HG02885 (cell line): ENCODE measurements around the gene STAT1.

ENCODE experiments used
- ATAC-seq: cut with Tn5 transposase; IDR thresholded peaks from one replicate; pipeline ENCODE4 v1.9.1; 2021; ENCODE audit warnings: mild to moderate bottlenecking; ENCODE audit not compliant: unreplicated experiment, poor library complexity

Gene STAT1

DNA sequence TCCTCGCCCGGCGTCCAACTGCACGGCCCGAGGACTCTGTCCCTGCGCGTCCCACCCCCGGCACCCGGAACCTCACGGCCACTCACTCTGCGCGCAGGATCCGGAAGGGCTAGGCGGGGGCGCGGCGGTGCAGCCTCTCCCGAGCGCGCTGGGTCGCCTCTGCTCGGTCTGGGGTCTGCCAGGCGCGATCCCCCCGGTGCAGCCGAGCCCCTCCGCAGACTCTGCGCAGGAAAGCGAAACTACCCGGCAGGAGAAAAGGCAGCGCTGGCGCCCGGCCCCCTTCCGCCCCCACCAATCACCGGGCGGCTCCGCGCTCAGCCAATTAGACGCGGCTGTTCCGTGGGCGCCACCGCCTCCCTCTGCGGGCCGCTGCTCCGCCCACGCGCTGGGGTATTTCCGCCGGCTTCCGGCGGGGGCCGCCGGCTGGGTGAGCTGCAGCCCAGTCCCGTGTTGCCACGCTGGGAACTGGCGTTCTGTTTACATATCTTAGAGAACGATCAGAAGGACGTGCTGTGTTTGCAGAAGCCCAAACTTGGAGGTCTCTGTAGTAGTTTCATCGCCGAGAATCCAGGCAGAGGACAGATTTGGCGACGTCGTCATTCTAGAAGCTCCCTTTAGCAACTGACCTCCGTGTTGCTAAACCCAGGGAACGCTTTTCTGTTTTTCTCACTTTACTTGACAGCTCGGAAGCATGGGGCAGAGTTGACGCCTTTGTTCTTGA is at the start of gene STAT1:
Gene STAT1, minus strand, starts transcription at position 240 of the 721 bp plus-strand sequence. CDS start 4,168 bp downstream, outside the sequence.
- peak; percentile 85 for ATAC-seq

DNA sequence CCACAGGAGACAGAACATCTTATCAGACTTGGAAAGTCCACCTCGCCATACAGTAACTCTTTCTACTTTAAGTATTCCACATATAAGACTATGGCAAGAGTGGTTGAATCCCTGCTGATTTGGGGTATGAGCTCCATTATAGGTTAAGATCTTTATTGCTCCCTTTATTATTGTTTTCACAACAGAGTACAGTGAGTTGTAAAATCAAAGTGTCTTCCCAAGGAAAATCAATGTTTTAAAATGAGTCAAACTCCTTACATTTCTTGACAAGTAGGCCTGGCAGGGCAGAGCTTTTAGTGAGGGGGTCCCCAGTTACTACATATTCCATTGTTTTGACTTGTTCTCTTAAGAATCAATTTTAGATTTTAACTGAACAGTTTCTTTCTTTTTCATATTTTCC is 49.6 kb upstream of the STAT1 start:
- no peak for ATAC-seq

DNA sequence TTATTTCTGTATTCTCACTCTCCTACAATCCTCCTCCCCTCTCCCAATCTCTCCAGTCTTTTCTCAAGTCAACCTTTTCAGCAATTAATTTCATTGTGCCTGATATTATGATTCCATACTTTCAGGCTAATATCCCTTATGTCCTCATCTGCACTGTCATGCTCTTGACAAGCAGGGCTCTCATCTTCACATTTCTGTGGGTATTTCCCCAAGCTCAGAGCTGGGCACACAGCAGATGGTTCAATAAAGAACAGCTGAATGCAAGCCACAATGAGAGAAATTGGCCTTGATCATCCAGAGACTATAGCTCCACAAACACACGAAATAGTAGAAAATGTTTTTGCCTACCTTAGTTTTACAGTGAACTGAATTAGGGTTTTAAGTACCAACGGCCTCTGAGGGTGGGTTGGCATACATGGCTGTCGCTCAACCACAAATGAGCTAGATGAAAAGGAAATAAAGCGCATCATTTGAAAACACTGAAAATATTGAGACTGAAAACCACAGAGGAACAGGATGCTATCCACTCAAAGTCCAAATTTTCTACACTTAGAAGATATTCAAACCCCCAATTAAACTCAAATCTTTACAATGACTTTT is 47.5 kb upstream of the STAT1 start:
- ATAC-seq: no peak

DNA sequence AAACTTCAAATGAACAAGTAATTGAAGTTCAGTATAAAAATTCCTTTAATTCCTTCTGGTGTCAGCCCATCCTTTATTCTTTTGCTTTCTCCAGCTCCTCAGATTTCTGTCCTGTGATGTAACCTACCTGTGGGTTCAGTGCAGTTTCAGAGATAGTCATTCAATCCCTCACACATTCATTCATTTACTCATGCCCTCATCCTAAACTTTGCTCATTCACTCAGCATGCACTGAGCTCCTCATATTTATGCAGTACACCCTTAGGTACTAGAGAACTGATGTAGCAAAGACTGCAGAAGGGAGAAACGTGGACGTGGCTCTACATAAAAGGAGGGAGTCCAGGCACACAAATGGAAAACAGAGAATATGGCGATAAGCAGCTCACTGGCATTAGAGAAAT is 45.3 kb upstream of the STAT1 start:
- ATAC-seq: no peak

DNA sequence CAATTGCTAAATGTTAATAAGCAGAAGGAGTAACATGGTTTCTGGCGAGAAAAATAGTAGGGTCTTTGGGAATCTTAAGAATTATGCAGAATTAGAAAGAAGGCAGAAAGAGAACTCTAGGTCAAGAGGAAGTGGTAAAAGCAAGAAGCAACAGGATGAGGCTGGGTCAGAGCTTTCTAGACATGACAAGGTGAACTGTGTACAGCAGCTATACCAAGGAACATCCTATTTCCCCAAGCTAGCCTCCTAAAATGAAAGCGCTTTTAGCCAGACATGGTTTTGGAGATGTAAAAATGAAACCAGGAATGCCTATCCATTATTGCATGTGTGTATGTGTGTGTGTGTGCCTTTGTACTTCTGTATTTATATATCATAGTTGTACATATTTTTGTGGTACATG is 42.3 kb upstream of the STAT1 start:
- ATAC-seq: no peak

DNA sequence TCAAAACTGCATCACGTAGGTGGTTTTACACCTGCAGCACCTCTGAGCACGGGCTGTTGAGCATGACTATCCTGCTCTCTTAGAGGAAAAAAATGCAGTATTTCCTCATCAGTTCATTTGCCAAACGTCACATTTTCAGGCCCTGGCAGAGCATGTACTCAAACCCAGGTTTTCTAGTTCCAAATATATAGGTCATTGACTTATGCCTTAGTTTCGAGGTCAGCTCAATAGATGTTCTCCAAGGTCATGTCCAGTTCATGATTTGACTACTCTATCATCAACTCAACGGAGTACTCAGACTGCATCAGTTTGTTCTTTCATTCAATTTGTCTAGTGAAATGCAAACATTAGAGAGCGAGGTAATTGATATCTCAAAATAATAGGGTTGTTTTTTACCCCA is 39.3 kb upstream of the STAT1 start:
- no peak for ATAC-seq

DNA sequence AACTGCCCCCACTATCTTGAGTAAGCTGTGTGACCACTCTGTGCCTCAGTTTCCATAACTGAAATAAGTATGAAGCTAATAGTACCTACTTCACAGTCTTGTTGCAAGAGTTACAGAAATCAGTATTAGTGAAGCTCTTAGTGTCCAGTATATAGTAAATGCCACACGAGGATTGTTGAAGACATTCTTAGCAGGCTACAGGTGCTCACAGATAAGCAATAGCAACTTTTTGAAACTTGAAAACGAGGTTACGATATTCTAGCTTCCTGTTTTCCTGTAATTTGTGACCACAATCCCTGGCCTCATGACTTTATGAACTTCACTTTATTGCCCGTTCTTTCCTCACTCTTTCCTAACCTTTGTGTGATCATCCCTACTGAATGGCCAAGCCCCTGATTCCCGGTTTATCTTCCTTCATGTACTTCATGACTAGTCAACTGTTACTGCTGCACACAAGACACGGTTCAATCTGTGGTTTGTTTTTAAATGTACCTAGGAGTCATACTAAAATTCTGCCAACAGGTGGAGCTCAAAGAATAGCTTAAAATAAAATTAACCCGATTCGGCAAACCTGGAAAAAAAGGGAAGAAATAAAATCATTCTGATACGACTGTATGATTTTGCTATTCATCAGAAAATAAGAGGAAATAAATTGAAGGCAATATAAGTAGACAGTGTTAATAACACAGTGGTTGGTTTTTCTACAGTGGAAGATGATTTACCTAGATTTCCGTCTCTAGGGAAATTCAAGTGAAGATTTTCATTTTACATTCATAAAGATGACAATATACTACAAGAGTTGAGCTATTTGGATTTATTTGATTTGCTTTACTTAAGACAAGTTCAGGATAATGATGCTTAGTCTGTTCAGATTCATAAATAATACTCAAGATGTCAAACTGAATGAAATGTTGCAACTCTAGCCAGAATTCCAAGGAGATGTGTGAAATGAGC is 38.1 kb upstream of the STAT1 start:
- peak; percentile 59 for ATAC-seq

DNA sequence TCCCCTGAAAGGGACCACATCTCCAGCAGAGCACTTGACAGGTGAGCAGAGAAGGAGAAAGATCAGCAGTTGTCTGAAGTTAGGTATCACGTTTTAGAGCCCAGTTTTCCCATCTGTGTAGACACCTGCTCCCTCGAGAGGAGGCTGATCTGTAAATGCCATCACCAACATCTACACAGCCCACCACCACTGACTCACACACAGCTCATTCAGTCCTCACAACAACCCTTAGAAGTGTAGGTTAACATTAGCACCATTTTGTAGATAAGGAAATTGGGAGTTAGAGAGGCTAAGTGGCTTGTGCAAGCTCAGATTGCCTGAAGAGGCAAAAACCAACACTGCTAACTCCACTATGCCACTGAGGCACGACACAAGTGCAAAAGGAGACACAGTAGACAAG is 37.2 kb upstream of the STAT1 start:
- no peak for ATAC-seq

DNA sequence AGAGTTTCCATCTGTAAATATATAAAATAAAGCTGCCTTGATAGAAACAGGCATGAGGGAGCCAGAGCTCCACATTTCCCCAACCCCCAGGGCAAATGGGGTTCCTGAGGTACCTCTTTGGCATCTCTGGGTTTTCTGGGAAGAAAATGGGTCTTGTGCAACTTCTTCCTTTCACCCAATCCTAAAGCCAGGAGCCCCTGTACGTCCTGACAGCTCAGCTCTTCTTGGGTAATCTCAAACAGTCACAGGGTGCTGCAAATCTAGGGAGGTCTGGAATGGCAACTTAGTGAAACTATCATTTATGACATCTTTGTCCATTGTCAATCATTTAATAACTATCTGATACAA is 36.6 kb upstream of the STAT1 start:
- ATAC-seq: no peak

DNA sequence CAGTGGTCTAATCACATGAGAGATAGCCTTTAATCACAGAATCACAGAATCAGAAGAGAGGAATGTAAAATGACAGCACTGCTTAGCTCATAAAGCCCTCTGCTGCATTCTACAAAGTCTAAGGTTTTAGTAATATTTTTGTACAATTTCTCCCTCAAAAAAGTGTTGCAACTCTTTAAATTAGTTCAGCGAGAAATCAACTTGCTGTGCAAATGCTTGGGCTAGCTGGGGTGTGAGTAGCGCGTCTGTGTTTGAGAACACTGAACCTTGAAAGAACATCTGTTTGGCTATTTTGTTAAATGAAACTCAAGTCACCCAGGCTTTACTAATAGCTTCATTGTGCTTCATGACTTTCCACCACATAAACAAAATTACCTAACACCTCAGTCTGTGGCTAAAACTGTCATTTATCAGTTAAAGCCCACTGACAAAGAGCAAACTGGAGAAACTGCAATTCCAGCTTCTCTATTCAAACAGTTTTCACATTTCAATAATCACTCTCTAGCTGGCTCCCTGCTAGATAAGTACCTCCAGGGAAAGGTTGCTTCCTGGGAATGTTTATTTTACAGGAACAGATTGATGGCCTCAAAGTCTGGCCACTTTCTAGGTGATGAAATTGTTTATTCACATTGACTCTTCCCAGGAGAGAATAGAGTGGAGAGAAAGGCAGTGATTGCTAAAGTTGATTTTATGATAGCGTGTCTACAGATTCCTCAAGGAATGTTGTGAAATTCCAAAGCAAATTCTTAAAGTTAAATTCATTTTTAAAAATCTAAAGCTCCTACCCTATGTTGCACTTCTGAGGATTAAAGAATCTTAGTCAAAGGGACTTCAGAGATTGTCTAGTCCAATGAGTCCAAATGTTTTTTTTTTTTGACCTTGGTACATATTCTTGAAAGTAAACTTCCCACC is 36.0 kb upstream of the STAT1 start:
- peak; percentile 76 for ATAC-seq

DNA sequence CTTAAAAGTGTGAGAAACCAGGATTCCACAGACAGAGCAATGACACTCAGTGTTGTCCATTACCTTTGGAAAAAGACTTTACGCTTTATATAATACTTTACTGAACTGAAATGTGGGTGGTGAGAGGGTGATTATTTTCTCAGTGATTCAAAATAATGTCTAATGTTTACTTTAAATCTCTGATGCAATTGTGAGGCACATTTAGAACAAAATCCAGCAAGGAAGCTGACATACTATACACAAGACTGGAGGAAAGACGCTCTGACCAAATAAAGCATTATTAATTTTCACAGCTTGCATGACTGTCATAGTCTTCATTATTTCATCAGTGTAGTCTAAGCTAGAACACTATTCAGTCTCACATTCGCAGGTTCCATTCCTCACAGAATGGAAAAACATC is 34.1 kb upstream of the STAT1 start:
- no peak for ATAC-seq

DNA sequence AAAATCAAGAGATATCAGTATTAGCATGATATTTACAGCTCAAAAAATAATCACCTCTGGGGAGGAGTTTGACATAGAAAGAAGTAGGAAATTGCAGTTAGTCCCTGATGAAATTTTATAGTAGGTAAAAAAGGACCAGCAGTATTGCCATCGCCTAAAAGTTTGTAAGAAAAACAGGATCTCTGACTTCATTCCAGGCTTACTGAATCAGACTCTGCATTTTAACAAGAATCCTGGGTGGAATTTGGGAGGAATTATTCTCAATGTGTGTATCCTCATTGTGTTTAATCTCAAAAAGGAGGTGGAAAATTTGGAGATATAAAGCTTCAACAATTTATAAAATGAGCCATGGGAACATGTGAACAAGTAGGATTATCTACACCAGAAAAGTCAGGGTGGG is 31.2 kb upstream of the STAT1 start:
- no peak for ATAC-seq

DNA sequence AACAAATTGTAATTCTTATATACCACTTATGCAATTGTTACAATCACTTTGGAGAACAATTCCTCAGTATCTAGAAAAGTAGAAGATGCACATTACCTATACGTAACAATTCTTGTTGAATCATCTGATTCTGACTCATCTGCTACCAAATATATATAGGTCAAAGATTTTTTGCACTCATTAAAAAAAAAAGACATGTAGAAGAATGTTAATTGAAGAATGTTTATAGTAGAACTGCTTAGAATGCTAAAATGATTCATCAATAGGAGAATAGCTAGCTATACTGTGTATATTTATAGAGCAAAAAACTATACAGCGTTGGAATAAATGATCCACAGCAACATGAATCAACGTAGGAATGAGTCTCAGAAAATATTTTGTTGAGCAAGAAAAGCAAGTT is 29.5 kb upstream of the STAT1 start:
- no peak for ATAC-seq

DNA sequence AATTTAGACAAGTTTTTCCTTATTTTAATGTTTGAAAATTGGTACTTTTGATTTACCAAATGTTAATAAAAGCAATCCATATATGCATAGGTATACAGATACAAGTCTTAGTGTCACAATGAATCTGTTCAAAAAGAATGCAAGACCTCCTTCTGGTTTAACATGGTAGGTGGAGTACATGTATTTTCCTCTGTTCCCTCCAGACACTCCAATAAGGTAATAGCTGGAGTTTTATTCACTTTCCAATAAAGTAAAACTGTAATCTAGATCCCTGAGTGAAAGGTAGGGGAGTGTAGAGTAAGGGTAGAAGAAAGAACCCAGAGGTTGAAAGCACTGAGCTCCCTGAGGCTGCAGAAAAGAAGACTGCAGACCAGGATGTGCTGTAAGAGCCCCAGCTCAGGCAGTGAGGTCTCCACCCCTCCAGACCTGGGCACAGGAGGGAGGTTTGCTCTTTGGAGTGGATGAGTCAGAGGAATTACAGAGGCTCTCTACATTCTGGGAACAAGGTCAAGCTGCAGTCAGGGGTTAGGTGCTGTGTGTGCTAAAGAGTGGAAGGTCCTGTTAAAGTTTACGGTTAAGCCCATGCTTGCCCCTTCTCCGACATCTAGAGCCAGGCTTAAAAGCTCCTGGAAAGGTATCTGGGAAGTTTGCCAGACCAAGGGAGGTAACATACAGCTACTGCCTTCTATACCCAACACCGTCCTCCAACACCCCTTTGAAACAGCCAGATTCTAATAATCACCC is 27.6 kb upstream of the STAT1 start:
- ATAC-seq: no peak

DNA sequence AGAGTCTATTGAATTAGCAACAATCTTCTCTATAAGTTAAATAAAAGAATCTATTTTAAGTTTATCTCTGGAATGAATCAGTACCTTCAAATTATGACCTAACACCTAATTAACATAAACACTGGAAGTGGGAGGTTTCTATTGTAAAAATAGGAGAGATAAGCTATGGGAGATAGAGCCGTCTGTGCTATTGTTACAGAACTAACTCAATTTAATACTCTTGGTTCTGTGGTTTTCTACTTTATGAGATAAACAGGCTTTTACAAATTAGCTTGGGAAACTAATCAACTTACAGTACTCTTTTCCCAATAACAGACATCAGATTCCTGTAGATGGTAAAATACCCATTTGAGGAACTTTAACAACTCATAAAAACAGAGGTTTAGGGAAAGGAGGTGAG is 25.6 kb upstream of the STAT1 start:
- ATAC-seq: no peak

DNA sequence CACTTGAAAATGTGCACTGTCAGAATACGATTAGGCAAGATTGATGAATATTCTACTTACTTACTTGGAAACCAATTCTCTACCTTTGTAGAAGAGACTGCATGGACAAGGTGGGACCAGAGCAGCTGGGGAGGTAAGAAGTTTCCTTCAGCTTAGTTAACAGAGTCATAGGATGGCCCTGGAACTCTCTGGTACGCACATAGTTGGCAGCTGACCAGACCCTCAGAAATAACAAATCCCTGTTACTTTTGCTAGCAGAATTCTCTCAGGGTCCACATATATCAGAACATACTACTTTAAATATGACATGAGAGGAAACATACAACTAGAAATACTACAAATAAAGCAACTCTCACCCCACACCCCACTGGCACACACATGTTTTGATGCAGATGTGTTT is 24.8 kb upstream of the STAT1 start:
- no peak for ATAC-seq

DNA sequence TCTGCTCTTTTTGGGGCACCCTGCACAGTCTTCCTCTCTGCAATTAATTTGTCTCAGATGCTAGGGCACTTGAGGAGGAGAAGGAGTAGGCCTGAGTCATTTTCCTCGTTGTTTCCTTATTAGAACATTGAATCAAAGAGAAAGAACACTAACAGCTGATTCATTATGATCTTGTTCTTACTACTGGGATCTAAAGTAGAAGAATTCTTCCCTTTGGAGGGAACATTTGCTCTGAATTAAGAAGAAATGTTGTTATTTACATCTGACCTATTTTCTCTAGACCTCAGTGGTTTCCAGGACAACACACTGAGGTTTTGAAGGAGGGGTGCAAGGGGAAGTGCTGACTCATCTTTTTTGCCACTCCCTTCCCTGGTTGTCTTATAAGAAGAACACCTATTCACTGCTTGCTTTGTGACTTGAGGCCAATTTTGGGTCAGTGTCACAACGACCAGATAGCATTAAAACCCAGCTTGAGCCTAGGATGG is 24.3 kb upstream of the STAT1 start:
- ATAC-seq: no peak

DNA sequence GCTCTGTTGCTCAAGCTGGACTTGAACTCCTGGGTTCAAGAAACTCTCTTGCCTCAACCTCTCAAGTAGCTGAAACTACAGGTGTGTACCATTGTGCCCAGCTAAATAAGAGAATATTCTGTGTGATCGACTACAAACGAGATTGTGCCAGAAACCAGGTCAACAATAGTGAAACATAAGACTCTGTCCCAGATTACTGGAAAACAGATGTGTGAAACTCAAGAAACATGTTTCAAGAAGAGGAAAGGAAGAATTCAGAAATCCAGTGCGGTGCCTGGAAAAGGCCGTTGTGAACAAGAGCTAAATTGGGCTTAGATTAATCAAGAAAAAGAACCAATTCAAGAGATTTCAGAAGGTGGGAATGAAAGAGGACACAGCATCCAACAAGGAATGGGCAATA is 23.4 kb upstream of the STAT1 start:
- no peak for ATAC-seq

DNA sequence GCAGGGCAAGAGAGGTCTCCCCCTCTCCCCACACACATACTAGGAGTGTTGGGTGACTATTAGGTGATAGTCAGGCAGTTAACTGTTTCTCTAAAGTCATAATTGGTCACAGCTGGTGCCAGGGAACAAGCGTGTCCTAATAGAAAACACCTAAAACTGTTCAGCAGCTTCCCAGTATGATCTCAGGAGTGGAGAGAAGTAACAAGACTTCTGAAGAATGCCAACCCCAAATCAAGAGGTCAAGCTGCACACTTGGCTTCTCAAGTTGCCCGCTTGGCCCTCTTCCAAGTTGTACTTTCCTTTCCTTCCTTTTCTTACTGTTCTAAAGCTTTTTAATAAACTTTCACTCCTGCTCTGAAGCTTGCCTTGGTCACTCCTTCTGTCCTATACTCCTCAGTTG is 22.4 kb upstream of the STAT1 start:
- no peak for ATAC-seq
